ENCODE data around the gene TRIM44. TPM values are rescaled to one million over a fixed set of nuclear protein-coding genes. Genes with fewer than 3 reads are reported as not detected.
"Not testable (repeated sequence)": the region's sequence is repeated elsewhere in the genome, so short reads cannot be mapped to it uniquely, and the experiment has no call there.

The TRIM44 gene
- polyA plus RNA-seq, 6 donors from 2014 or later: 37.2 to 69.6 (median 59.6) TPM

DNA sequence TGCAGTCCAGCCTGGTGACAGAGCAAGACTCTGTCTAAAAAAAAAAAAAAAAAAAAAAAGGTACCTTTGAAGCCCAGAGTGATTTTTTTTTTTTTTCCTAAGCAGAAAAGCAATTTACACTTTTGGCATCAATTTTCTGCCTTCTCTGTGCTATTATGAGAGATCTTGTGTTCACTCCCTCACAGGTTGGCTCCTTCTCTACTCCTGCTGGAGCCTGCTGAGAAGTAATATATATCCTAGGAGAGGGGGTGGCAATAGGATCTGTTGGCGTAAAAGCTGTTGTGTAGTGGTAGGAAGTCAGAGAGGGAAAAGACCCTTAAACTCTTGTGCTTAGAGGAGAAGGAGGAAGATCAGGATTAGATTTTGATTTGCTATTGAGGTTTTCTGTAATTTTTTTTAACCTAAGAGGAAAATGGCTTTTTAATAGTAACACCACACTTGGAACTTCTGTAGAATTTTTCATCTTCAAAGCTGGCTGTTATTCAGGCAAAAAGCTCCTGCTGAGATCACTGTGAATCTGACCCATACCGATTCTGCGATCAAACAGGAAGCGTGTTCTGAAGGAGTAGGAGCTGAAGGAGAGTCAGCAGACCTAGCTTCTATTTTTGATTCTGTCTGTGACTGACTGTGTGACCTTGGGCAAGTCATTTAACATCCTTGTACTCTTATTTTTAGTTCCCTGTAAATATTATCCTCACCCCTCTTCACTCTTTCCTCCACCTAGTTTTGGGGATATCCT, 77.7 kb downstream of the TRIM44 start:
- H3K36me3 Mint-ChIP-seq: peaks cover 42 to 44% of the 10 kb centered on the region in 2 donors
- no peak for ATAC-seq (ENCODE audit: low read depth in 2 of 2)

GRCh38 chr11:35742707-35743454, 80.3 kb downstream of the TRIM44 start:
- H3K36me3 Mint-ChIP-seq: peaks cover 27 to 34% of the 10 kb centered on the region in 2 donors
- DNase-seq: no peak
- no peaks in the 10 kb centered on the region for H3K9me3 Mint-ChIP-seq
- ATAC-seq (ENCODE audit: low read depth in 2 of 2): no peak
- H3K27ac Mint-ChIP-seq: peak overlapping the region in 1 of 6 donors; percentile 50
- H3K4me1 Mint-ChIP-seq: peaks cover 17 to 28% (median 18%) of the 10 kb centered on the region in 3 donors
- no peaks in the 10 kb centered on the region for H3K27me3 Mint-ChIP-seq
- no peak overlapping the region for H3K4me3 Mint-ChIP-seq

More for the DNA sequence above, 77.7 kb downstream of the TRIM44 start:
- Mint-ChIP-seq H3K4me1 (peaks cover 11 to 21% (median 18%) of the 10 kb centered on the region in 3 donors), H3K27ac (peak overlapping the region in 2 of 6 donors; percentile 4 to 36), H3K4me3 (no peak overlapping the region), H3K9me3 (peaks cover 0 to 5% (median 0%) of the 10 kb centered on the region in 7 donors), H3K27me3 (no peaks in the 10 kb centered on the region)
- DNase-seq: no peak

- H3K4me3 Mint-ChIP-seq: no peak overlapping the region
- peaks cover 8 to 14% of the 10 kb centered on the region in 2 donors for H3K36me3 Mint-ChIP-seq
- no peak for ATAC-seq (ENCODE audit: low read depth in 2 of 2)
- no peaks in the 10 kb centered on the region for H3K9me3 Mint-ChIP-seq
- peak overlapping the region in 1 of 6 donors; percentile 30 for H3K27ac Mint-ChIP-seq
- H3K27me3 Mint-ChIP-seq: no peaks in the 10 kb centered on the region
- DNase-seq: no peak
- peaks cover 9 to 23% (median 21%) of the 10 kb centered on the region in 3 donors for H3K4me1 Mint-ChIP-seq
Measured at GRCh38 chr11:35746356-35747153, 84.0 kb downstream of the TRIM44 start.

DNA sequence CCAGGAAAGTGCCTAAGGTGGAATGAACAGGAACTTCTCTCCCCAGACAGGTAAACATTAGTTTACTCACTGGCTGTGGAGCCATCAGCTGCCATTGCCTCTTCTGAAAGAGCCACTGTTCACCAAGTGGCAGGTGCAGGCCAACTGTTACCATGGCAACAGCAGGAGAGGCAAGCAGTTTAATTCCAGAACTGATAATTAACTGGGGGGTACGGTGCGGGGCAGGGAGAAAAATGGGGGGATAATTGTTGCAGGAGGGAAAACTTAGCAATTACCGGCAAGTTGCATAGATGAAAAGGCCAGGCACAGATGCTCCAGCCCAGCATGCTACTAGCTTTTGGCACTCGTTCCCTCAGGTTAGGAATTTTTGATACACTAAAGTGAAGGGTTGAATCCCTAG, 85.1 kb downstream of the TRIM44 start:
- DNase-seq (no peak), ATAC-seq (ENCODE audit: low read depth in 2 of 2) (no peak)
- H3K4me1 Mint-ChIP-seq: peaks cover 9 to 32% (median 30%) of the 10 kb centered on the region in 3 donors
- no peaks in the 10 kb centered on the region for H3K27me3 Mint-ChIP-seq
- no peak overlapping the region for H3K27ac Mint-ChIP-seq
- no peak overlapping the region for H3K4me3 Mint-ChIP-seq
- no peaks in the 10 kb centered on the region for H3K9me3 Mint-ChIP-seq
- H3K36me3 Mint-ChIP-seq: peaks cover 8 to 14% of the 10 kb centered on the region in 2 donors

DNA sequence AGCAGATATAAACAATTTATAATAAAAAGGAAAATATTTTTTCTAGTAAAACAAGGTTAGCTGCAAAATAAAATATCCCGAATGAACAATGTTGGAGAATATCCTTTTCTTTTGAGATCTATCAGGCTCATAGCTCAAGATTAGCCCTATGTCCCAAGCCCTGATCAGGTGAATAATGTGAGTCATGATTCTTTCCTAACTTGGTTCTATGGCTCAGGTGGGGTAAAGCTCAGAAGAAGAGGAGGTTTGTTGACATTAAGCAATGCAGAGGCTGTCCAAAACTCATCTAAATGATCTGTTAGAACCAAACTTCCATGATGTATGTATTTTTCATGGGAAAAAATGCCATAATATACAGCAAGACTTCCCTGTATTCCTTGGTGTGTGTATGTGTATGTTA, 86.1 kb downstream of the TRIM44 start:
- no peaks in the 10 kb centered on the region for H3K9me3 Mint-ChIP-seq
- H3K36me3 Mint-ChIP-seq: peaks cover 5 to 8% of the 10 kb centered on the region in 2 donors
- H3K4me3 Mint-ChIP-seq: no peak overlapping the region
- DNase-seq (no peak), ATAC-seq (ENCODE audit: low read depth in 2 of 2) (no peak)
- H3K4me1 Mint-ChIP-seq: peaks cover 6 to 32% (median 30%) of the 10 kb centered on the region in 3 donors
- no peaks in the 10 kb centered on the region for H3K27me3 Mint-ChIP-seq
- H3K27ac Mint-ChIP-seq: no peak overlapping the region

DNA sequence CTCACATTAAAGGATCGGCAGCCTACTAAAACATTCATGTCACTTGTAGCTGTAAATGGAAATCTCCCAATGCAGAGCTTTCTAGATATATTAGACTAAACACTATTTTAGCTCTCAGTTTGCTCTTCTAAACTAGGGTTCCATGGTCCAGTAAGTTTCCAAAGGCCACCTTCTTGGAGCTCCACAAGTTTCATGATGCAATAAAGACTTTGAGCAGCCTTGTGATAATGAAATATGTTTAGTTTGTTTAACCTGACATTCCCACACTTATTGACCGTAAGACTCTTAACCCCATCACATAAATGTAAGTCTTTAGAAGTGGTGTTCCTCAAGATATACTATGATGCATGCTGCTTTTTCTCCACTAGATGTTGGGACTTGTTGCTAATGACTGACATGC, 87.7 kb downstream of the TRIM44 start:
- ATAC-seq (ENCODE audit: low read depth in 2 of 2) (no peak), DNase-seq (no peak)
- Mint-ChIP-seq H3K9me3 (peaks cover 0 to 4% (median 3%) of the 10 kb centered on the region in 7 donors), H3K4me1 (peaks cover 8 to 27% (median 21%) of the 10 kb centered on the region in 3 donors), H3K36me3 (peaks cover 4 to 8% of the 10 kb centered on the region in 2 donors), H3K27ac (no peak overlapping the region), H3K27me3 (no peaks in the 10 kb centered on the region), H3K4me3 (no peak overlapping the region)

DNA sequence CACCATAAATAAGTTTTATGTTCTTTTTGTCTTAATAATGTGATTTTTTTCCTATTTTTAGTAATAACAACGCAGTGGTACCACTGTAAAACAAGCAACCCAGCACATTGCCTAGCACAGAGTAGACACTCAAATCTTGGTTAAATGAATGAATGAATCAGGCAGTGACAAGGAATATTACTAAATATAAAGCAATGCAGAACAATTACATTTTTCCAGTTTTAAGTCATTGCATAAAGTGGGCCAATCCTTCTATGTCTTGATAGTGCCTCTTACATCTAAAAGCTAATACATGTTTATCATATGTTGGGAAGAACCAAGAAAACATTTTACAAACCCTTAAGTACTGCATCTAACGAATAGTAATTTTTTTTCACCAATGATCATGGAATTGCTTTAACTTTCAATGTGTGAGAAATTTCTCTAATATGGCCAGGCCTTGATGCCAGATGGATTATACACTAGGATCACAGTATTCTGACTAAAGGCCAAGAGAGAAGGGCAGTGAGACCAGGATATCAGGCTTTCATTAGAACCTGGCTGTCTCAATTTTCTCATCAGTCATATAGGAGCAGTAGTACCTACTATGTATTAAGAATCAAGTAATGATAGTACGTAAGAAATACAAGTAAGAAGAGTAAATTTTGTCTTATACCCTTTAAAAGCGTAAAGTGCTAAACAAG, 88.5 kb downstream of the TRIM44 start:
- DNase-seq: no peak
- ATAC-seq (ENCODE audit: low read depth in 2 of 2): no peak
- Mint-ChIP-seq H3K4me1 (peaks cover 6 to 24% (median 18%) of the 10 kb centered on the region in 3 donors), H3K27me3 (no peaks in the 10 kb centered on the region), H3K4me3 (no peak overlapping the region), H3K36me3 (peaks cover 4 to 8% of the 10 kb centered on the region in 2 donors), H3K9me3 (peaks cover 0 to 4% (median 3%) of the 10 kb centered on the region in 7 donors), H3K27ac (no peak overlapping the region)

DNA sequence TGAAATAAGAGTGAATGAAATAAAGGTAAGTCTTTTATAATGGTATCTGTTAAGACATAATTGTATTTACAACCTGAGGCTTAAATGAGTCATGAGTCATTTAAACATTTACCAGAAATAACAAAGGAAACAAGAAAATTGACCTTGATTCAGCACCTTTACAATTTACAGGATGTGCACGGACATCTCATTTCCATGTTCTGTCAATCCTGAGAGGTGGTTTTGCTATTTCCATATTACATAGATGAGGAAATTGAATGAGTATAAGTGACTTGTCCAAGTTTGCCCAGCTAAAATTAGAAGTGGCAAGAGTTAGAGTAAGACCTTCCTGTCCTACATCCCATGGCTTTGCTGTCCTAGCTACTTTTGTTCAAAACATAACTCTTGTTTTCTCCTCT, 89.1 kb downstream of the TRIM44 start:
- ATAC-seq (ENCODE audit: low read depth in 2 of 2) (no peak), DNase-seq (no peak)
- H3K4me1 Mint-ChIP-seq: peaks cover 2 to 20% (median 18%) of the 10 kb centered on the region in 3 donors
- no peaks in the 10 kb centered on the region for H3K27me3 Mint-ChIP-seq
- peaks cover 0 to 4% (median 3%) of the 10 kb centered on the region in 7 donors for H3K9me3 Mint-ChIP-seq
- peak overlapping the region in 1 of 6 donors; percentile 16 for H3K27ac Mint-ChIP-seq
- no peak overlapping the region for H3K4me3 Mint-ChIP-seq
- peaks cover 4 to 8% of the 10 kb centered on the region in 2 donors for H3K36me3 Mint-ChIP-seq

DNA sequence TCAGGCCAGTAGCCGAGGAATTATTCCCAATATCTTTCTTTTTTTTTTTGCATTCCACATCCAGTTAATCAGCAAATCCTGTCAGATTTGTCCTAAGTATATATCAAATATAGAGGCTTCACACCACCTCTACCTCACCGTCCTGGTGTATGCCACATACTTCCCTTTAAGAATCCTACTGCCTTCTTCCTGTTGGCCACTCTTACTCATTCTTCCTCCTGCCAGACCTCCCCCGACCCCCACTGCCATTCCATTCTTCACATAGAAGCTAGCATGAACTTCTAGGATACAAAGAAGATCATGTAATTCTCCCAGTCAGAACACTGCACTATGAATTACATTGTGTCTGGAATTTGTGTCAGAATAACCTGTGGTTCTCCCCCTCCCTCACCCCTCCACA, 89.5 kb downstream of the TRIM44 start:
- peaks cover 0 to 6% (median 3%) of the 10 kb centered on the region in 7 donors for H3K9me3 Mint-ChIP-seq
- no peak for DNase-seq
- H3K36me3 Mint-ChIP-seq: peaks cover 7 to 10% of the 10 kb centered on the region in 2 donors
- H3K27ac Mint-ChIP-seq: peak overlapping the region in 2 of 6 donors; percentile 16 to 31
- H3K4me3 Mint-ChIP-seq: no peak overlapping the region
- no peaks in the 10 kb centered on the region for H3K27me3 Mint-ChIP-seq
- ATAC-seq (ENCODE audit: low read depth in 2 of 2): no peak
- peaks cover 2 to 22% (median 20%) of the 10 kb centered on the region in 3 donors for H3K4me1 Mint-ChIP-seq

- not testable (repeated sequence) for DNase-seq; H3K27ac Mint-ChIP-seq; H3K27me3 Mint-ChIP-seq; H3K4me3 Mint-ChIP-seq; ATAC-seq (ENCODE audit: low read depth in 2 of 2)
- Mint-ChIP-seq H3K9me3 (peaks cover 0 to 11% (median 3%) of the 10 kb centered on the region in 7 donors), H3K36me3 (peaks cover 13 to 14% of the 10 kb centered on the region in 2 donors), H3K4me1 (peaks cover 9 to 28% (median 24%) of the 10 kb centered on the region in 3 donors)
Measured at GRCh38 chr11:35753573-35753972, 91.0 kb downstream of the TRIM44 start.

- Mint-ChIP-seq H3K27ac (peak overlapping the region in 1 of 6 donors; percentile 33), H3K9me3 (peaks cover 0 to 11% (median 5%) of the 10 kb centered on the region in 7 donors), H3K36me3 (peaks cover 17 to 24% of the 10 kb centered on the region in 2 donors), H3K4me1 (peaks cover 17 to 47% (median 28%) of the 10 kb centered on the region in 3 donors)
- H3K4me3 Mint-ChIP-seq; ATAC-seq (ENCODE audit: low read depth in 2 of 2); DNase-seq; H3K27me3 Mint-ChIP-seq: not testable (repeated sequence)
Measured at GRCh38 chr11:35759951-35760350, 97.4 kb downstream of the TRIM44 start.

GRCh38 chr11:35761899-35762298, 99.3 kb downstream of the TRIM44 start:
- Mint-ChIP-seq H3K9me3 (peaks cover 0 to 8% (median 2%) of the 10 kb centered on the region in 7 donors), H3K4me3 (no peak overlapping the region), H3K4me1 (peaks cover 18 to 56% (median 36%) of the 10 kb centered on the region in 3 donors), H3K27me3 (no peaks in the 10 kb centered on the region), H3K36me3 (peaks cover 13 to 27% of the 10 kb centered on the region in 2 donors), H3K27ac (peak overlapping the region in 1 of 6 donors; percentile 42)
- ATAC-seq (ENCODE audit: low read depth in 2 of 2) (no peak), DNase-seq (no peak)

Measured in naive B cell (primary cell).